Endothelial cell of umbilical vein (primary cell): Measurements from ENCODE around the gene ZNF557. TPM values are rescaled to one million over a fixed set of nuclear protein-coding genes. Genes with fewer than 3 reads are reported as not detected.

Experiments
- BruUV-seq: library from RNA; stranded (reverse); fragments of 400-500 nt; replicated peaks from 2 replicates; lab custom pipeline; 2021; lab: Mats Ljungman, UMichigan
- CTCF ChIA-PET: fragments of 300-600, 350-600 bp; sonication (Branson Sonifier 250); formaldehyde crosslinking; loops from one replicate; lab custom pipeline; 2021; ENCODE audit warnings: antibody characterized with exemption, inconsistent platforms; lab: Charles Lee
- POLR2A ChIA-PET: fragments of 300-600, 350-600 bp; sonication (Branson Sonifier 250); formaldehyde crosslinking; loops from one replicate; lab custom pipeline; 2021; ENCODE audit warnings: antibody characterized with exemption, inconsistent platforms; lab: Charles Lee
- DNase-seq: peaks from one replicate; pipeline ENCODE4 v3.0.0-alpha.2; 2011; ENCODE audit warnings: low read depth, low spot score
- FAIRE-seq: peaks from 2 replicates; lab custom pipeline; 2011; peaks lifted over from hg19 to GRCh38; lab: Jason Lieb, UNC
- H2AFZ ChIP-seq: 2 replicates; pipeline ENCODE4 v1.6.0; 2012; ENCODE audit warnings: low read depth, low read length, control low read depth, inconsistent platforms
- H3K27ac ChIP-seq: 2 replicates; pipeline ENCODE4 v1.5.1; 2011; ENCODE audit warnings: low read depth, mild to moderate bottlenecking, control low read depth, low read length, moderate library complexity; ENCODE audit not compliant: insufficient read depth
- H3K27me3 ChIP-seq, 2 experiments: 2 replicates each; pipeline versions ENCODE4 v1.6.0 to v1.6.1; 2011; ENCODE audit warnings: low read length in 2 of 2, mixed read lengths in 1 of 2; ENCODE audit not compliant: control insufficient read depth in 2 of 2, insufficient read depth in 2 of 2
- H3K36me3 ChIP-seq, 2 experiments: 2 replicates in 1 of 2; 3 replicates in 1 of 2; pipeline ENCODE4 v1.5.1; 2011; ENCODE audit warnings: low read length in 2 of 2, mild to moderate bottlenecking in 1 of 2, moderate library complexity in 1 of 2; ENCODE audit not compliant: control insufficient read depth in 2 of 2, insufficient read depth in 2 of 2; ENCODE audit errors: extremely low read depth in 1 of 2
- H3K4me1 ChIP-seq: 3 replicates; pipeline ENCODE4 v1.5.1; 2011; ENCODE audit warnings: mild to moderate bottlenecking, low read length; ENCODE audit not compliant: control insufficient read depth, insufficient read depth; ENCODE audit errors: extremely low read depth
- H3K4me2 ChIP-seq: 2 replicates; pipeline ENCODE4 v1.6.1; 2011; ENCODE audit warnings: low read length, control low read depth, mixed read lengths; ENCODE audit not compliant: insufficient read depth
- H3K4me3 ChIP-seq, 3 experiments: fragments of 200-600 bp in 1 of 3; sonication (generic), shearing (Covaris generic) in 1 of 3; replicated peaks in 1 of 3; 2 replicates each; pipeline ENCODE4 v1.5.1; 2011 to 2016; ENCODE audit warnings: control low read depth in 3 of 3, low read length in 3 of 3, mild to moderate bottlenecking in 2 of 3, inconsistent platforms in 1 of 3, low read depth in 1 of 3, moderate library complexity in 1 of 3; ENCODE audit not compliant: insufficient read depth in 1 of 3
- H3K79me2 ChIP-seq: 2 replicates; pipeline ENCODE4 v1.6.0; 2012; ENCODE audit warnings: low read length, inconsistent platforms; ENCODE audit not compliant: control insufficient read depth, insufficient read depth
- H3K9ac ChIP-seq: replicated peaks from 2 replicates; pipeline ENCODE3; 2011; ENCODE audit warnings: low read length, control low read depth; ENCODE audit not compliant: insufficient read depth; ENCODE audit errors: extremely low read depth
- H3K9me1 ChIP-seq: replicated peaks from 3 replicates; pipeline ENCODE4 v1.6.0; 2011; ENCODE audit warnings: mild to moderate bottlenecking, low read length; ENCODE audit not compliant: control insufficient read depth, insufficient read depth; ENCODE audit errors: extremely low read depth
- H3K9me3 ChIP-seq: replicated peaks from 2 replicates; pipeline ENCODE4 v1.5.1; 2012; ENCODE audit warnings: low read length, inconsistent platforms; ENCODE audit not compliant: control insufficient read depth, insufficient read depth
- H4K20me1 ChIP-seq: replicated peaks from 2 replicates; pipeline ENCODE3; 2011; ENCODE audit warnings: mild to moderate bottlenecking, low read length; ENCODE audit not compliant: control insufficient read depth, insufficient read depth; ENCODE audit errors: extremely low read depth
- EZH2 ChIP-seq: IDR thresholded peaks from 2 replicates; pipeline ENCODE4 v1.6.1; 2012; ENCODE audit warnings: borderline replicate concordance, low read depth, mild to moderate bottlenecking, moderate library complexity, low read length, inconsistent platforms; ENCODE audit not compliant: severe bottlenecking
- FOS ChIP-seq: IDR thresholded peaks from 2 replicates; pipeline ENCODE4 v1.6.1; 2011; ENCODE audit warnings: mild to moderate bottlenecking, low read length, moderate library complexity, borderline replicate concordance; ENCODE audit not compliant: insufficient read depth
- GATA2 ChIP-seq: IDR thresholded peaks from 2 replicates; pipeline ENCODE4 v1.7.0; 2011; ENCODE audit warnings: low read depth, mild to moderate bottlenecking, moderate library complexity, mixed read lengths, low read length; ENCODE audit not compliant: insufficient read length, insufficient read depth
- JUN ChIP-seq: IDR thresholded peaks from 2 replicates; pipeline ENCODE4 v1.6.1; 2011; ENCODE audit warnings: borderline replicate concordance, low read depth; ENCODE audit not compliant: insufficient read length, insufficient read depth
- MYC ChIP-seq: IDR thresholded peaks from one replicate; pipeline ENCODE4 v1.6.1; 2011; ENCODE audit warnings: mild to moderate bottlenecking, low read depth, low read length
- POLR2A ChIP-seq: IDR thresholded peaks from 2 replicates; pipeline ENCODE4 v1.6.1; 2012; ENCODE audit warnings: low read depth, mild to moderate bottlenecking, control low read depth, low read length
- dilution Hi-C: fragments of 300-500 bp; cut with MboI; formaldehyde crosslinking; loops from one replicate; pipeline ENCODE4 v1.15.0; 2019; ENCODE audit warnings: low sequenced_read_pairs; ENCODE audit not compliant: extremely low pct_ligation_motif_present
- intact Hi-C: fragments of 100-400 bp; cut with micrococcal nuclease; formaldehyde crosslinking; loops from one replicate; pipeline ENCODE4 v1.10.0; 2022
- polyA plus RNA-seq, 4 experiments: library from polyadenylated mRNA; depleted of rRNA in 3 of 4; stranded (reverse) in 3 of 4; unstranded in 1 of 4; fragments of >200 nt; gene quantifications; 2 replicates each; pipeline versions ENCODE4 v1.2.1 to v1.2.3, GENCODE V29; 2011 to 2012; ENCODE audit warnings: missing spikeins in 1 of 4
- total RNA-seq: library from RNA; stranded (reverse); gene quantifications from 2 replicates; pipeline ENCODE4 v1.2.3, GENCODE V29; 2021
- TF ChIP-seq, protein P1 (sequence below): IDR thresholded peaks from 2 replicates; pipeline ENCODE4 v1.6.1; 2011; ENCODE audit not compliant: insufficient read depth, insufficient read length
- TF ChIP-seq, protein P2 (sequence below), 2 donors: IDR thresholded peaks; 1 replicate in 1 of 2; 2 replicates in 1 of 2; pipeline ENCODE4 v1.5.1; 2011; ENCODE audit warnings: low read length in 2 of 2, mild to moderate bottlenecking in 2 of 2, moderate library complexity in 2 of 2, control low read depth in 1 of 2, inconsistent platforms in 1 of 2, low read depth in 1 of 2; ENCODE audit not compliant: insufficient read depth in 1 of 2; ENCODE audit errors: extremely low read depth in 1 of 2

ZNF557 gene
- total and polyA plus RNA-seq, 2 donors (not counting 3 experiments of a cell fraction or from before 2014, with no cell fraction given) = 1.9 to 8.0 TPM

DNA sequence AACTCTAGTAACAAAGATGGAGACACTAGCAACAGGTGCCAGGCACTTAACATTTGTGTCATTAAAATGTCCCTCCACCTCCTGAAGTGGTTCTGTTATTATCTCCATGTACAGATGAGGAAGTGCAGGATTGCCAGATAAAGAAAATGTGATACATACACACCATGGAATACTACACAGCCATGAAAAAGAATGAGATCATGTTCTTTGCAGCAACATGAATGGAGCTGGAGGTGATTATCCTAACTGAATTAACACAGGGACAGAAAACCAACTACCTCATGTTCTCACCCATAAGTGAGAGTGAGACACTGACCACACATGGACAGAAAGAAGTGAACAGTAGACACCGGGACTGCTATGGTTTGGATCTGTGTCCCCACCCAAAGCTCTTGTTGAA is 60.5 kb downstream of the ZNF557 start:
- no peak for FAIRE-seq
- H3K27ac ChIP-seq = no peak overlapping the region
- TF ChIP-seq GATA2 (no peak), FOS (no peak), MYC (no peak), POLR2A (no peak), JUN (no peak), EZH2 (no peak)
- TF ChIP-seq, protein P1, sequence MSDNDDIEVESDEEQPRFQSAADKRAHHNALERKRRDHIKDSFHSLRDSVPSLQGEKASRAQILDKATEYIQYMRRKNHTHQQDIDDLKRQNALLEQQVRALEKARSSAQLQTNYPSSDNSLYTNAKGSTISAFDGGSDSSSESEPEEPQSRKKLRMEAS = no peak
- TF ChIP-seq, protein P2, sequence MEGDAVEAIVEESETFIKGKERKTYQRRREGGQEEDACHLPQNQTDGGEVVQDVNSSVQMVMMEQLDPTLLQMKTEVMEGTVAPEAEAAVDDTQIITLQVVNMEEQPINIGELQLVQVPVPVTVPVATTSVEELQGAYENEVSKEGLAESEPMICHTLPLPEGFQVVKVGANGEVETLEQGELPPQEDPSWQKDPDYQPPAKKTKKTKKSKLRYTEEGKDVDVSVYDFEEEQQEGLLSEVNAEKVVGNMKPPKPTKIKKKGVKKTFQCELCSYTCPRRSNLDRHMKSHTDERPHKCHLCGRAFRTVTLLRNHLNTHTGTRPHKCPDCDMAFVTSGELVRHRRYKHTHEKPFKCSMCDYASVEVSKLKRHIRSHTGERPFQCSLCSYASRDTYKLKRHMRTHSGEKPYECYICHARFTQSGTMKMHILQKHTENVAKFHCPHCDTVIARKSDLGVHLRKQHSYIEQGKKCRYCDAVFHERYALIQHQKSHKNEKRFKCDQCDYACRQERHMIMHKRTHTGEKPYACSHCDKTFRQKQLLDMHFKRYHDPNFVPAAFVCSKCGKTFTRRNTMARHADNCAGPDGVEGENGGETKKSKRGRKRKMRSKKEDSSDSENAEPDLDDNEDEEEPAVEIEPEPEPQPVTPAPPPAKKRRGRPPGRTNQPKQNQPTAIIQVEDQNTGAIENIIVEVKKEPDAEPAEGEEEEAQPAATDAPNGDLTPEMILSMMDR (IDR thresholded peaks at IDR 0.05; ENCODE audit: extremely low read depth in 1 of 2, insufficient read depth in 1 of 2, low read depth in 1 of 2, low read length in 2 of 2) = no peak
- ChIA-PET POLR2A (no interaction called here), CTCF (no interaction called here)
- H3K9ac ChIP-seq = no peak overlapping the region
- H3K79me2 ChIP-seq = no peaks in the 10 kb centered on the region
- H3K9me3 ChIP-seq = no peaks in the 10 kb centered on the region
- no peak overlapping the region for H2AFZ ChIP-seq
- dilution Hi-C loops = no loop called here
- no peak overlapping the region for H3K4me2 ChIP-seq
- no peaks in the 10 kb centered on the region for H4K20me1 ChIP-seq
- no peak overlapping the region for H3K4me3 ChIP-seq
- no peaks in the 10 kb centered on the region for H3K27me3 ChIP-seq
- H3K4me1 ChIP-seq = peaks cover 4% of the 10 kb centered on the region
- peaks cover 0 to 15% of the 10 kb centered on the region in 2 experiments for H3K36me3 ChIP-seq
- intact Hi-C loops = no loop called here
- DNase-seq = no peak
- no TSS peak for BruUV-seq
- H3K9me1 ChIP-seq = no peaks in the 10 kb centered on the region
